Neural progenitor cell (in vitro differentiated cells): ENCODE data around the gene MIEF2. TPM values are rescaled to one million over a fixed set of nuclear protein-coding genes. Genes with fewer than 3 reads are reported as not detected.

Source experiments
- DNase-seq: peaks from one replicate; pipeline ENCODE4 v3.0.0-alpha.2; 2016; ENCODE audit warnings: low spot score
- H2AFZ ChIP-seq: fragments of 200-600 bp; sonication (generic); replicated peaks from 2 replicates; pipeline ENCODE4 v1.6.1; 2016; ENCODE audit warnings: antibody characterized with exemption
- H3F3A ChIP-seq: fragments of 200-600 bp; sonication (generic); 2 replicates; pipeline ENCODE4 v1.6.1; 2016; ENCODE audit warnings: antibody characterized with exemption, low read depth
- H3K27ac ChIP-seq: fragments of 200-600 bp; sonication (generic); 2 replicates; pipeline ENCODE4 v1.5.1; 2016; ENCODE audit warnings: mild to moderate bottlenecking
- H3K27me3 ChIP-seq: fragments of 200-600 bp; sonication (generic); 2 replicates; pipeline ENCODE4 v1.6.1; 2016; ENCODE audit warnings: mild to moderate bottlenecking, moderate library complexity
- H3K36me3 ChIP-seq: fragments of 200-600 bp; sonication (generic); 2 replicates; pipeline ENCODE4 v1.5.1; 2016
- H3K4me1 ChIP-seq: fragments of 200-600 bp; sonication (generic); 2 replicates; pipeline ENCODE4 v1.6.1; 2016; ENCODE audit warnings: mixed run types
- H3K4me2 ChIP-seq: fragments of 200-600 bp; sonication (generic); 2 replicates; pipeline ENCODE4 v1.6.1; 2016
- H3K4me3 ChIP-seq: fragments of 200-600 bp; sonication (generic); 2 replicates; pipeline ENCODE4 v1.5.1; 2016
- H3K79me2 ChIP-seq: fragments of 200-600 bp; sonication (generic); 2 replicates; pipeline ENCODE4 v1.6.1; 2016; ENCODE audit warnings: low read depth
- H3K9ac ChIP-seq: fragments of 200-600 bp; sonication (generic); 2 replicates; pipeline ENCODE4 v1.6.1; 2016
- H3K9me3 ChIP-seq: fragments of 200-600 bp; sonication (generic); 2 replicates; pipeline ENCODE4 v1.5.1; 2016; ENCODE audit warnings: low read depth
- H4K20me1 ChIP-seq: fragments of 200-600 bp; sonication (generic); 2 replicates; pipeline ENCODE4 v1.6.1; 2016; ENCODE audit warnings: low read depth
- H3K27ac Mint-ChIP-seq: 3 replicates; pipeline ENCODE4 v1.8.0; 2021; ENCODE audit warnings: mixed read lengths
- H3K27me3 Mint-ChIP-seq: 2 replicates; pipeline ENCODE4 v1.8.0; 2022; ENCODE audit warnings: low read depth, mild to moderate bottlenecking, inconsistent platforms, moderate library complexity, mixed read lengths; ENCODE audit not compliant: insufficient read depth
- H3K36me3 Mint-ChIP-seq: 3 replicates; pipeline ENCODE4 v1.8.0; 2021; ENCODE audit warnings: mixed read lengths
- H3K4me1 Mint-ChIP-seq: 3 replicates; pipeline ENCODE4 v1.8.0; 2021; ENCODE audit warnings: mixed read lengths
- H3K4me3 Mint-ChIP-seq: 3 replicates; pipeline ENCODE4 v1.8.0; 2021; ENCODE audit warnings: mild to moderate bottlenecking, moderate library complexity, mixed read lengths
- H3K9me3 Mint-ChIP-seq: 3 replicates; pipeline ENCODE4 v1.8.0; 2020; ENCODE audit warnings: mixed read lengths
- CTCF ChIP-seq: fragments of 200-600 bp; sonication (generic); IDR thresholded peaks from 2 replicates; pipeline ENCODE4 v1.5.1; 2017; ENCODE audit warnings: antibody characterized with exemption, mild to moderate bottlenecking
- EZH2 ChIP-seq: fragments of 200-600 bp; sonication (generic); IDR thresholded peaks from 2 replicates; pipeline ENCODE4 v1.6.1; 2017; ENCODE audit warnings: antibody characterized with exemption, mild to moderate bottlenecking, moderate library complexity
- EZH2phosphoT487 ChIP-seq: fragments of 200-600 bp; sonication (generic); IDR thresholded peaks from 2 replicates; pipeline ENCODE4 v1.6.1; 2017; ENCODE audit warnings: antibody characterized with exemption
- total RNA-seq: library from RNA; depleted of rRNA; stranded (reverse); fragments of >200 nt; gene quantifications from 2 replicates; pipeline ENCODE4 v1.2.3, GENCODE V29; 2015; ENCODE audit warnings: low replicate concordance

Gene MIEF2
- total RNA-seq, 1 donor from 2014 or later, result 8.1 TPM

- Histone ChIP-seq H4K20me1 (peaks cover 42% of the 10 kb centered on the region), H3K27me3 (no peaks in the 10 kb centered on the region), H3K27ac (no peak overlapping the region), H3K4me2 (no peak overlapping the region), H3K4me1 (peaks cover 9% of the 10 kb centered on the region), H3K36me3 (no peaks in the 10 kb centered on the region), H3K9ac (no peak overlapping the region), H3K9me3 (no peaks in the 10 kb centered on the region), H3K4me3 (no peak overlapping the region), H3K79me2 (peaks cover 19% of the 10 kb centered on the region), H3F3A (peaks cover 17% of the 10 kb centered on the region), H2AFZ (no peak overlapping the region)
- TF ChIP-seq EZH2phosphoT487 (no peak), EZH2 (no peak), CTCF (no peak)
- no peak overlapping the region for H3K27ac Mint-ChIP-seq
- DNase-seq, result no peak
- H3K4me1 Mint-ChIP-seq, result peaks cover 20% of the 10 kb centered on the region
- H3K4me3 Mint-ChIP-seq, result no peak overlapping the region
- H3K9me3 Mint-ChIP-seq, result no peaks in the 10 kb centered on the region
- H3K27me3 Mint-ChIP-seq, result peaks cover 3% of the 10 kb centered on the region
- H3K36me3 Mint-ChIP-seq, result peaks cover 3% of the 10 kb centered on the region
These were observed 7.1 kb upstream of the MIEF2 start for GRCh38 chr17:18253187-18253884.

GRCh38 chr17:18253947-18254821 lies 6.3 kb upstream of the MIEF2 start:
- H3K36me3 Mint-ChIP-seq, result peaks cover 3% of the 10 kb centered on the region
- H3K9me3 Mint-ChIP-seq, result no peaks in the 10 kb centered on the region
- H3K4me3 Mint-ChIP-seq, result no peak overlapping the region

More at GRCh38 chr17:18253947-18254821, 6.3 kb upstream of the MIEF2 start:
- no peaks in the 10 kb centered on the region for H3K27me3 ChIP-seq
- H3K4me3 ChIP-seq, result no peak overlapping the region
- H3F3A ChIP-seq, result peaks cover 15% of the 10 kb centered on the region
- no peaks in the 10 kb centered on the region for H3K9me3 ChIP-seq
- peaks cover 19% of the 10 kb centered on the region for H3K79me2 ChIP-seq
- H3K4me2 ChIP-seq, result no peak overlapping the region
- H3K4me1 ChIP-seq, result peaks cover 9% of the 10 kb centered on the region
- DNase-seq, result no peak
- Mint-ChIP-seq H3K27me3 (peaks cover 3% of the 10 kb centered on the region), H3K27ac (no peak overlapping the region), H3K4me1 (peaks cover 21% of the 10 kb centered on the region)
- peaks cover 34% of the 10 kb centered on the region for H4K20me1 ChIP-seq
- no peak overlapping the region for H3K27ac ChIP-seq
- TF ChIP-seq EZH2phosphoT487 (no peak), EZH2 (no peak), CTCF (no peak)
- H3K36me3 ChIP-seq, result no peaks in the 10 kb centered on the region
- H2AFZ ChIP-seq, result no peak overlapping the region
- H3K9ac ChIP-seq, result no peak overlapping the region
